ENCODE results near the gene SH3BP5. TPM values are rescaled to one million over a fixed set of nuclear protein-coding genes. Genes with fewer than 3 reads are reported as not detected.

The SH3BP5 gene
- total RNA-seq, 1 donor from 2014 or later = 5.2 TPM

DNA sequence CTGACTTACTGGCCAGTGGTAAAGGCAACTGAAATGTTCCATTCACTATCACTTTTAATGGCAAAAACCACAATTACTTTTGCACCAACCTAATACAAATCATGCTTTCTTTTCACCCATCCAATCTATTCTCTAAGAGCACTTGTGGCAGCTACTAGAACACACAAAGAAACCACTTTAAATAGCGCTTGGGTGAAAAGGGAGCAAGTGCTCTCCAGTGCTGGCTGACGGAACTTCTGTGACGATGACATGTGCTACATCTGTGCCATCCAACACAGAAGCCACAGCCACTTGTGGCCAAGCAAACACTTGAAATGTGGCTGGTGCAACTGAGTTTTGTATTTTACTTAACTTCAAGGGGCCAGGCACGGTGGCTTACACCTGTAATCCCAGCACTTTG, 18.9 kb downstream of the SH3BP5 start:
- TF ChIP-seq, protein P1, sequence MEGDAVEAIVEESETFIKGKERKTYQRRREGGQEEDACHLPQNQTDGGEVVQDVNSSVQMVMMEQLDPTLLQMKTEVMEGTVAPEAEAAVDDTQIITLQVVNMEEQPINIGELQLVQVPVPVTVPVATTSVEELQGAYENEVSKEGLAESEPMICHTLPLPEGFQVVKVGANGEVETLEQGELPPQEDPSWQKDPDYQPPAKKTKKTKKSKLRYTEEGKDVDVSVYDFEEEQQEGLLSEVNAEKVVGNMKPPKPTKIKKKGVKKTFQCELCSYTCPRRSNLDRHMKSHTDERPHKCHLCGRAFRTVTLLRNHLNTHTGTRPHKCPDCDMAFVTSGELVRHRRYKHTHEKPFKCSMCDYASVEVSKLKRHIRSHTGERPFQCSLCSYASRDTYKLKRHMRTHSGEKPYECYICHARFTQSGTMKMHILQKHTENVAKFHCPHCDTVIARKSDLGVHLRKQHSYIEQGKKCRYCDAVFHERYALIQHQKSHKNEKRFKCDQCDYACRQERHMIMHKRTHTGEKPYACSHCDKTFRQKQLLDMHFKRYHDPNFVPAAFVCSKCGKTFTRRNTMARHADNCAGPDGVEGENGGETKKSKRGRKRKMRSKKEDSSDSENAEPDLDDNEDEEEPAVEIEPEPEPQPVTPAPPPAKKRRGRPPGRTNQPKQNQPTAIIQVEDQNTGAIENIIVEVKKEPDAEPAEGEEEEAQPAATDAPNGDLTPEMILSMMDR (conservative IDR thresholded peaks at IDR 0.05) = no peak
- no peak overlapping the region for H3K27ac Mint-ChIP-seq (ENCODE audit: unreplicated experiment)
- H3K4me1 Mint-ChIP-seq = peaks cover 17% of the 10 kb centered on the region
- H3K36me3 Mint-ChIP-seq (ENCODE audit: low read depth) = no peaks in the 10 kb centered on the region
- H3K9me3 Mint-ChIP-seq = no peaks in the 10 kb centered on the region
- no peaks in the 10 kb centered on the region for H3K27me3 Mint-ChIP-seq (ENCODE audit: low read depth)
- DNase-seq (ENCODE audit: low read depth, low spot score) = no peak
- H3K4me3 Mint-ChIP-seq = no peak overlapping the region

DNA sequence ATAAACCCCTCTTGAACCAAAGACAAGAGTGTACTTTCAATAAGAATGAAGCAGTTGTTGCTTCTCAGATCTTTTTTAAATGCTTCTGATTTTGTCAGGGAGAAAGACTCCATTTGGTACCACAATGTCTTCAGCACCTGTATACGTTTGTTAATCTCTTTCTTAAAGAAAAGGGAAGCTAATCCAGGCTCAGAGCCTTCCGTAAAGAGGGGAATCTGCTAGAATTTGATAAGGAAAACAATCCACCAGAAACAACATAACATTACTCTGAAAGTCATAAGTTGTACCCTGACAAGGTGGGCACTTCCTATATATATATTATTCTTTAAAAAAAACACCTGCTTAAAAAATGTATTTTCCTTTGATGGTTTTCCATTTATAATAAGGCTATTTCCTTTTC, 19.8 kb downstream of the SH3BP5 start:
- Mint-ChIP-seq H3K4me1 (peaks cover 17% of the 10 kb centered on the region), H3K4me3 (no peak overlapping the region), H3K36me3 (ENCODE audit: low read depth) (no peaks in the 10 kb centered on the region), H3K27ac (ENCODE audit: unreplicated experiment) (no peak overlapping the region), H3K27me3 (ENCODE audit: low read depth) (no peaks in the 10 kb centered on the region), H3K9me3 (no peaks in the 10 kb centered on the region)
- TF ChIP-seq, protein P1 (conservative IDR thresholded peaks at IDR 0.05) = no peak
- no peak for DNase-seq (ENCODE audit: low read depth, low spot score)

DNA sequence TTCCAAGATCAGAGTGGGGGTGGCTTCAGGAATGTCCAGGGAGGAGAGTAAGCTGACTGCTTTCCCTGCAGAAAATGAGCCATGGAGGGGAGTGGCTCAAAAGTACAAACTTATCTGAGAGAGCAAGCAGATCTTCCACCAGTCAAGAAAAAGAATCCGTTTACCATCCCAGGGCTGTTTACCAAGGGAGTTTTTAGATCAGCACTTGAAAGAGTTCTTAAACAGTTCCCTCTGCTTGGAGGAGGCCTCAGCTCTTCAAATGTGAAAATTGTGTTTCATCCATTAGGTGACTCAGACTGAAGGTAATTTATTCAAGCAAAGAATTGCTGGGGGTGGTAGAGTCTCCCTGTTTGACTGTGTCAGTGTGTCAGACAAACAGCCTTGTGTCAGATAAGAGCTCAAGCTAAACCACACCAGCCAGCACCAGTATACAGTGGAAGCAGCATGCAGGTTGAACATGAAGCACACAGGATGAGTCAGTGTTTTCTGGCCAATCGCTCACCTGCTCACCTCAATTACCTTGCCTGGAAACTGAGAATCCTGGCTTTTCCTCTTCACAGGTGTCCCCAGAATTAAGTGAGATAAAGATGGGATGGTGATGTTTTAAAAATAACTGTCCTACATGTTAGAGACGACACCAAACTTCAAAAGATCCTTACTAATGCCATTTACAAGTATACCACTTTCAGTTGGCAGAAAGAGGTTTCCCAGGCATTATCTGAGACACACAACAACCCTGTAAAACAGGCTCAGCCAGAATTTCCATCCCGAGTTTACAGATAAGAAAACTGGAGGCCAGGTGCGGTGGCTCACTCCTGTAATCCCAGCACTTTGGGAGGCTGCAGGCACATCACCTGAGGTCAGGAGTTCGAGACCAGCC, 21.7 kb downstream of the SH3BP5 start:
- DNase-seq (ENCODE audit: low read depth, low spot score) = no peak
- H3K4me1 Mint-ChIP-seq = peaks cover 17% of the 10 kb centered on the region
- no peaks in the 10 kb centered on the region for H3K36me3 Mint-ChIP-seq (ENCODE audit: low read depth)
- no peak overlapping the region for H3K4me3 Mint-ChIP-seq
- H3K27ac Mint-ChIP-seq (ENCODE audit: unreplicated experiment) = no peak overlapping the region
- TF ChIP-seq, protein P1 (conservative IDR thresholded peaks at IDR 0.05) = no peak
- H3K9me3 Mint-ChIP-seq = no peaks in the 10 kb centered on the region
- H3K27me3 Mint-ChIP-seq (ENCODE audit: low read depth) = no peaks in the 10 kb centered on the region

GRCh38 chr3:15309662-15310335, 22.6 kb downstream of the SH3BP5 start:
- Mint-ChIP-seq H3K36me3 (ENCODE audit: low read depth) (no peaks in the 10 kb centered on the region), H3K4me3 (no peak overlapping the region), H3K27me3 (ENCODE audit: low read depth) (no peaks in the 10 kb centered on the region), H3K4me1 (peaks cover 17% of the 10 kb centered on the region), H3K9me3 (no peaks in the 10 kb centered on the region), H3K27ac (ENCODE audit: unreplicated experiment) (no peak overlapping the region)
- no peak for DNase-seq (ENCODE audit: low read depth, low spot score)
- TF ChIP-seq, protein P1 (conservative IDR thresholded peaks at IDR 0.05) = no peak

DNA sequence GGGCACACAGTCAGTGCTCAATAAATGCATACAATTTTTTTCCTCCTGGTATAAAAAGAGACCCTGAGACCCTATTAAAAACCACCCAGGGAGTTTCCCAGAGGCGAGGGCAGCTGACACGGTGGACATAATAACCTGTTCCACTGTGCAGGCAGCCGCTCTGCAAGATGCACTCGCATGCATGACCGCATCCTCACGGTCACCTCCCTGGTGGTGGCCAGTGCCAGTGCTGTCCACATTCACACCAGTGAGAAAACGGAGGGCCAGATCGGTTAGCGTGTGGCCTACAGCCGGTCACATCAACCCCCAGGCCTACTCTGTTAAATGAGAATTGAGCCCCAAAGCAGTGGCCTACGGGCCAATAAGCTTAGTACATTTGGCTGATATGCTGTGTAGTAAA, 24.8 kb downstream of the SH3BP5 start:
- no peaks in the 10 kb centered on the region for H3K9me3 Mint-ChIP-seq
- H3K27ac Mint-ChIP-seq (ENCODE audit: unreplicated experiment) = no peak overlapping the region
- H3K36me3 Mint-ChIP-seq (ENCODE audit: low read depth) = no peaks in the 10 kb centered on the region
- H3K4me3 Mint-ChIP-seq = no peak overlapping the region
- no peaks in the 10 kb centered on the region for H3K27me3 Mint-ChIP-seq (ENCODE audit: low read depth)
- peaks cover 17% of the 10 kb centered on the region for H3K4me1 Mint-ChIP-seq
- DNase-seq (ENCODE audit: low read depth, low spot score) = no peak
- TF ChIP-seq, protein P1 (conservative IDR thresholded peaks at IDR 0.05) = no peak
